Colonic mucosa (tissue), 4 donors: ENCODE results near the gene ADGRV1. TPM values are rescaled to one million over a fixed set of nuclear protein-coding genes. Genes with fewer than 3 reads are reported as not detected.

Source experiments
- DNase-seq: peaks from one replicate; pipeline ENCODE4 v3.0.0-alpha.2; 2020
- H3K27ac ChIP-seq: fragments of 200-600 bp; one replicate; pipeline ENCODE4 v1.8.0; 2021
- H3K27me3 ChIP-seq: fragments of 200-600 bp; one replicate; pipeline ENCODE4 v1.8.0; 2021
- H3K36me3 ChIP-seq: fragments of 200-600 bp; one replicate; pipeline ENCODE4 v1.8.0; 2021
- H3K4me1 ChIP-seq: fragments of 200-600 bp; one replicate; pipeline ENCODE4 v1.8.0; 2021; ENCODE audit warnings: mild to moderate bottlenecking
- H3K4me3 ChIP-seq: fragments of 200-600 bp; one replicate; pipeline ENCODE4 v1.8.0; 2021
- H3K9ac ChIP-seq, 2 donors: one replicate each; pipeline ENCODE4 v1.7.0; 2013; ENCODE audit warnings: control low read depth in 2 of 2, low read depth in 2 of 2, low read length in 2 of 2
- H3K9me3 ChIP-seq: fragments of 200-600 bp; one replicate; pipeline ENCODE4 v1.8.0; 2021
- intact Hi-C: fragments of 100-400 bp; cut with DNase I; formaldehyde crosslinking; loops from one replicate; pipeline ENCODE4 v1.14.1; 2022
- total RNA-seq, 2 donors: library from RNA; stranded (reverse); fragmentation: NEBNext Ultra II Directional in 1 of 2; extraction: Animal tissue kit (Norgen Biotek cat#: 25700) in 1 of 2; gene quantifications; one replicate each; pipeline ENCODE4 v1.2.1, GENCODE V29; 2021
- TF ChIP-seq, protein P1 (sequence below): fragments of 200-600 bp; IDR thresholded peaks from one replicate; pipeline ENCODE4 v1.8.0; 2022; ENCODE audit warnings: antibody characterized with exemption, mild to moderate bottlenecking
- donor health status: healthy.
- donor health status: DM: no; HTN: no; CAD: no.
- donor health status: DM: no; HTN: no; CAD: no.

ADGRV1 gene
- total RNA-seq, 2 donors from 2014 or later = 5.1 to 12.9 TPM

- intact Hi-C loops = loop anchor here (10.0 kb wide), 1 partner anchor 349 kb away; no protein-coding TSS in a partner anchor
- no peak overlapping the region for H3K4me3 ChIP-seq
- no peak overlapping the region for H3K27ac ChIP-seq
- H3K27me3 ChIP-seq = no peaks in the 10 kb centered on the region
- H3K36me3 ChIP-seq = no peaks in the 10 kb centered on the region
- no peaks in the 10 kb centered on the region for H3K9me3 ChIP-seq
- TF ChIP-seq, protein P1, sequence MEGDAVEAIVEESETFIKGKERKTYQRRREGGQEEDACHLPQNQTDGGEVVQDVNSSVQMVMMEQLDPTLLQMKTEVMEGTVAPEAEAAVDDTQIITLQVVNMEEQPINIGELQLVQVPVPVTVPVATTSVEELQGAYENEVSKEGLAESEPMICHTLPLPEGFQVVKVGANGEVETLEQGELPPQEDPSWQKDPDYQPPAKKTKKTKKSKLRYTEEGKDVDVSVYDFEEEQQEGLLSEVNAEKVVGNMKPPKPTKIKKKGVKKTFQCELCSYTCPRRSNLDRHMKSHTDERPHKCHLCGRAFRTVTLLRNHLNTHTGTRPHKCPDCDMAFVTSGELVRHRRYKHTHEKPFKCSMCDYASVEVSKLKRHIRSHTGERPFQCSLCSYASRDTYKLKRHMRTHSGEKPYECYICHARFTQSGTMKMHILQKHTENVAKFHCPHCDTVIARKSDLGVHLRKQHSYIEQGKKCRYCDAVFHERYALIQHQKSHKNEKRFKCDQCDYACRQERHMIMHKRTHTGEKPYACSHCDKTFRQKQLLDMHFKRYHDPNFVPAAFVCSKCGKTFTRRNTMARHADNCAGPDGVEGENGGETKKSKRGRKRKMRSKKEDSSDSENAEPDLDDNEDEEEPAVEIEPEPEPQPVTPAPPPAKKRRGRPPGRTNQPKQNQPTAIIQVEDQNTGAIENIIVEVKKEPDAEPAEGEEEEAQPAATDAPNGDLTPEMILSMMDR = no peak
- no peak for DNase-seq
- H3K9ac ChIP-seq = no peak overlapping the region
- no peaks in the 10 kb centered on the region for H3K4me1 ChIP-seq
These were observed 316.9 kb downstream of the ADGRV1 start for GRCh38 chr5:90875456-90875855.

DNA sequence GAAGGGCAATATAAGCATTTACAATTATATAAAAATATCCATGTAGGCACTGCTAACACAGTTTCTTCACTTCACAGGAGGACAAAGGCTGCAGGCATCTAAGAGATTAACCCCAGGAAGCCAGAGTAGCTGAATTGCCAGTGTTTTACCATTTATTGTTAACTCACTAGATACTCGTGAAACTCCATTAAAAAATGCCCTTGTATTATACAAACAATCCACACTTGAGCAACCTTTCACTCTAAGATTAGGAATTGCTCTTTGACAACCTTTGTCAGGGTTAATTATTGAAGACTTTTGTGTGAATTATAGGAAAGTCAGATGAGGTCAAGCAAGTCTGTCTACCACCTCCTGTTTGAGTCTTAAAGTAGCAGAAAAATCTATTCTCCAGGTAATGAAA, 317.8 kb downstream of the ADGRV1 start:
- no peaks in the 10 kb centered on the region for H3K27me3 ChIP-seq
- H3K4me3 ChIP-seq = no peak overlapping the region
- intact Hi-C loops = loop anchor here (10.0 kb wide), 1 partner anchor 348 kb away; no protein-coding TSS in a partner anchor
- H3K36me3 ChIP-seq = no peaks in the 10 kb centered on the region
- DNase-seq = no peak
- no peak overlapping the region for H3K27ac ChIP-seq
- no peak overlapping the region for H3K9ac ChIP-seq
- H3K4me1 ChIP-seq = no peaks in the 10 kb centered on the region
- H3K9me3 ChIP-seq = no peaks in the 10 kb centered on the region
- TF ChIP-seq, protein P1 = no peak

DNA sequence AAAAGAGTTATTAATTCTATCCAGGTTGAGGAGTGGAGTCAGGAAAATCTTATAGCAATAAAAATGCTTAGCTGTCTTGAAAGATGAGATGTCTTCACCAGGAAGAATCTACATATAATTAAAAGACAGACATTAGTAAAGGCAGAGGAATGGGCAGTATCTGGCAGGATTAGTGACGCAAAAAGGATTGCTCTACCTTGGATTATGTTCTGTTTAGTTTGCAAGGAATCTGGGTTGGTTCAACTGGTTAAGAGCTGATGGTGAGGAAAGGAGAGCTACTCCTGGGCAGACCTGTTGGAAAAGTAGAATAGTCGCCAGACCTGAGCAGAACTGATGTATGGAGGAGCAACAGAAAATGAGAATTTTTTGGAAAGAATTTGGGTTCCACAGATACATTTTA, 318.5 kb downstream of the ADGRV1 start:
- TF ChIP-seq, protein P1 = no peak
- intact Hi-C loops = loop anchor here (10.0 kb wide), 1 partner anchor 348 kb away; no protein-coding TSS in a partner anchor
- Histone ChIP-seq H3K9ac (no peak overlapping the region), H3K4me3 (no peak overlapping the region), H3K4me1 (no peaks in the 10 kb centered on the region), H3K27ac (no peak overlapping the region), H3K36me3 (no peaks in the 10 kb centered on the region), H3K27me3 (no peaks in the 10 kb centered on the region), H3K9me3 (no peaks in the 10 kb centered on the region)
- no peak for DNase-seq

GRCh38 chr5:90878081-90878480, 319.5 kb downstream of the ADGRV1 start:
- no peaks in the 10 kb centered on the region for H3K36me3 ChIP-seq
- no peaks in the 10 kb centered on the region for H3K27me3 ChIP-seq
- H3K27ac ChIP-seq = no peak overlapping the region
- H3K9me3 ChIP-seq = no peaks in the 10 kb centered on the region
- H3K4me3 ChIP-seq = no peak overlapping the region
- no peak overlapping the region for H3K9ac ChIP-seq
- intact Hi-C loops = loop anchor here (10.0 kb wide), 1 partner anchor 347 kb away; no protein-coding TSS in a partner anchor
- no peak for DNase-seq
- TF ChIP-seq, protein P1 = no peak
- no peaks in the 10 kb centered on the region for H3K4me1 ChIP-seq

GRCh38 chr5:90878549-90879196, 320.1 kb downstream of the ADGRV1 start:
- Histone ChIP-seq H3K36me3 (no peaks in the 10 kb centered on the region), H3K9me3 (no peaks in the 10 kb centered on the region), H3K9ac (no peak overlapping the region), H3K4me1 (no peaks in the 10 kb centered on the region), H3K27me3 (no peaks in the 10 kb centered on the region), H3K4me3 (no peak overlapping the region), H3K27ac (no peak overlapping the region)
- no peak for DNase-seq
- TF ChIP-seq, protein P1 = no peak
- intact Hi-C loops = loop anchor here (10.0 kb wide), 1 partner anchor 346 kb away; no protein-coding TSS in a partner anchor
